Naive B cell (primary cell): ENCODE results near the gene IGFL3. TPM values are rescaled to one million over a fixed set of nuclear protein-coding genes. Genes with fewer than 3 reads are reported as not detected.

Experiments used
- ATAC-seq, 2 donors: fragments of 150-1000 bp; cut with Tn5 transposase; 2 replicates each; pipeline ENCODE4 v1.10.0; 2021; ENCODE audit warnings: low read depth in 2 of 2, mild to moderate bottlenecking in 2 of 2, moderate library complexity in 2 of 2
- DNase-seq: peaks from one replicate; pipeline ENCODE4 v3.0.0; 2022
- H3K27ac Mint-ChIP-seq, 6 donors: one replicate each; pipeline ENCODE4 v1.8.0; 2020 to 2022; ENCODE audit warnings: mild to moderate bottlenecking in 6 of 6, mixed read lengths in 6 of 6, moderate library complexity in 5 of 6, inconsistent platforms in 2 of 6
- H3K27me3 Mint-ChIP-seq, 3 donors: one replicate each; pipeline ENCODE4 v1.8.0; 2021 to 2022; ENCODE audit warnings: mixed read lengths in 3 of 3, mild to moderate bottlenecking in 1 of 3
- H3K36me3 Mint-ChIP-seq, 2 donors: one replicate each; pipeline ENCODE4 v1.8.0; 2020 to 2022; ENCODE audit warnings: mixed read lengths in 2 of 2, inconsistent platforms in 1 of 2, mild to moderate bottlenecking in 1 of 2
- H3K4me1 Mint-ChIP-seq, 3 donors: one replicate each; pipeline ENCODE4 v1.8.0; 2020 to 2022; ENCODE audit warnings: mixed read lengths in 3 of 3, inconsistent platforms in 1 of 3, mild to moderate bottlenecking in 1 of 3, moderate library complexity in 1 of 3
- H3K4me3 Mint-ChIP-seq, 8 donors: one replicate each; pipeline ENCODE4 v1.8.0; 2020 to 2022; ENCODE audit warnings: mild to moderate bottlenecking in 8 of 8, mixed read lengths in 8 of 8, moderate library complexity in 8 of 8, inconsistent platforms in 2 of 8
- H3K9me3 Mint-ChIP-seq, 7 donors: one replicate each; pipeline ENCODE4 v1.8.0; 2020 to 2022; ENCODE audit warnings: mixed read lengths in 7 of 7, mild to moderate bottlenecking in 5 of 7, inconsistent platforms in 2 of 7, moderate library complexity in 1 of 7
- polyA plus RNA-seq, 6 donors: library from polyadenylated mRNA; unstranded; fragments of 300-500 nt; fragmentation: Illumina TruSeq; gene quantifications; one replicate each; pipeline ENCODE4 v1.2.3, GENCODE V29; 2021; ENCODE audit warnings: low read depth in 6 of 6

The IGFL3 gene
- polyA plus RNA-seq, 6 donors from 2014 or later: not detected

GRCh38 chr19:46141421-46141820 is 16.9 kb upstream of the IGFL3 start:
- no peaks in the 10 kb centered on the region for H3K36me3 Mint-ChIP-seq
- H3K4me1 Mint-ChIP-seq: no peaks in the 10 kb centered on the region
- peak overlapping the region in 1 of 6 donors; percentile 1 for H3K27ac Mint-ChIP-seq
- peaks cover 33 to 61% (median 46%) of the 10 kb centered on the region in 3 donors for H3K27me3 Mint-ChIP-seq
- no peak overlapping the region for H3K4me3 Mint-ChIP-seq
- ATAC-seq (no peak), DNase-seq (no peak)
- no peaks in the 10 kb centered on the region for H3K9me3 Mint-ChIP-seq

GRCh38 chr19:46137915-46138473 is 13.5 kb upstream of the IGFL3 start:
- ATAC-seq: no peak
- DNase-seq: no peak
- H3K27ac Mint-ChIP-seq: no peak overlapping the region
- peak overlapping the region in 1 of 8 donors; percentile 81 for H3K4me3 Mint-ChIP-seq
- H3K9me3 Mint-ChIP-seq: no peaks in the 10 kb centered on the region
- no peaks in the 10 kb centered on the region for H3K36me3 Mint-ChIP-seq
- H3K4me1 Mint-ChIP-seq: no peaks in the 10 kb centered on the region
- peaks cover 43 to 60% (median 43%) of the 10 kb centered on the region in 3 donors for H3K27me3 Mint-ChIP-seq

GRCh38 chr19:46134527-46134926 is 10.0 kb upstream of the IGFL3 start:
- no peak for DNase-seq
- no peak overlapping the region for H3K27ac Mint-ChIP-seq
- H3K4me1 Mint-ChIP-seq: peaks cover 0 to 6% (median 0%) of the 10 kb centered on the region in 3 donors
- peaks cover 53 to 64% (median 53%) of the 10 kb centered on the region in 3 donors for H3K27me3 Mint-ChIP-seq
- no peak for ATAC-seq
- H3K9me3 Mint-ChIP-seq: peaks cover 0 to 2% (median 0%) of the 10 kb centered on the region in 7 donors
- H3K36me3 Mint-ChIP-seq: peaks cover 0 to 6% of the 10 kb centered on the region in 2 donors
- H3K4me3 Mint-ChIP-seq: no peak overlapping the region

GRCh38 chr19:46133777-46134241 is 9.3 kb upstream of the IGFL3 start:
- ATAC-seq (no peak), DNase-seq (no peak)

GRCh38 chr19:46133101-46133627 is 8.7 kb upstream of the IGFL3 start:
- DNase-seq (no peak), ATAC-seq (no peak)
- Mint-ChIP-seq H3K27me3 (peaks cover 57 to 69% (median 63%) of the 10 kb centered on the region in 3 donors), H3K36me3 (peaks cover 0 to 6% of the 10 kb centered on the region in 2 donors), H3K4me3 (no peak overlapping the region), H3K4me1 (peaks cover 0 to 6% (median 0%) of the 10 kb centered on the region in 3 donors), H3K9me3 (peaks cover 0 to 7% (median 0%) of the 10 kb centered on the region in 7 donors), H3K27ac (no peak overlapping the region)

More at GRCh38 chr19:46133777-46134241, 9.3 kb upstream of the IGFL3 start:
- Mint-ChIP-seq H3K9me3 (peaks cover 0 to 3% (median 0%) of the 10 kb centered on the region in 7 donors), H3K27ac (no peak overlapping the region), H3K27me3 (peaks cover 55 to 71% (median 60%) of the 10 kb centered on the region in 3 donors), H3K4me3 (no peak overlapping the region), H3K36me3 (peaks cover 0 to 6% of the 10 kb centered on the region in 2 donors), H3K4me1 (peaks cover 0 to 6% (median 0%) of the 10 kb centered on the region in 3 donors)

GRCh38 chr19:46132508-46133100 is 8.1 kb upstream of the IGFL3 start:
- Mint-ChIP-seq H3K27ac (no peak overlapping the region), H3K36me3 (peaks cover 0 to 6% of the 10 kb centered on the region in 2 donors), H3K27me3 (peaks cover 60 to 64% (median 63%) of the 10 kb centered on the region in 3 donors), H3K9me3 (peaks cover 0 to 7% (median 0%) of the 10 kb centered on the region in 7 donors), H3K4me3 (no peak overlapping the region), H3K4me1 (peaks cover 0 to 6% (median 0%) of the 10 kb centered on the region in 3 donors)
- ATAC-seq: no peak
- DNase-seq: no peak

- peaks cover 0 to 7% (median 0%) of the 10 kb centered on the region in 7 donors for H3K9me3 Mint-ChIP-seq
- peaks cover 0 to 6% of the 10 kb centered on the region in 2 donors for H3K36me3 Mint-ChIP-seq
- ATAC-seq (no peak), DNase-seq (no peak)
- no peak overlapping the region for H3K4me3 Mint-ChIP-seq
- no peak overlapping the region for H3K27ac Mint-ChIP-seq
- H3K27me3 Mint-ChIP-seq: peaks cover 59 to 70% (median 61%) of the 10 kb centered on the region in 3 donors
- H3K4me1 Mint-ChIP-seq: peaks cover 0 to 6% (median 0%) of the 10 kb centered on the region in 3 donors
Observed at GRCh38 chr19:46131485-46132143, 7.1 kb upstream of the IGFL3 start.

- no peak for DNase-seq
- no peak for ATAC-seq
- Mint-ChIP-seq H3K36me3 (no peaks in the 10 kb centered on the region), H3K27me3 (peaks cover 36 to 52% (median 48%) of the 10 kb centered on the region in 3 donors), H3K27ac (no peak overlapping the region), H3K4me1 (peaks cover 0 to 7% (median 0%) of the 10 kb centered on the region in 3 donors), H3K4me3 (no peak overlapping the region), H3K9me3 (peaks cover 0 to 7% (median 0%) of the 10 kb centered on the region in 7 donors)
Observed at GRCh38 chr19:46126086-46126580, 1.6 kb upstream of the IGFL3 start.

- DNase-seq: no peak
- H3K4me1 Mint-ChIP-seq: peaks cover 0 to 7% (median 0%) of the 10 kb centered on the region in 3 donors
- H3K36me3 Mint-ChIP-seq: no peaks in the 10 kb centered on the region
- peaks cover 40 to 55% (median 46%) of the 10 kb centered on the region in 3 donors for H3K27me3 Mint-ChIP-seq
- no peak overlapping the region for H3K27ac Mint-ChIP-seq
- H3K4me3 Mint-ChIP-seq: no peak overlapping the region
- ATAC-seq: peak in 1 of 2 donors; percentile 52
- H3K9me3 Mint-ChIP-seq: peaks cover 0 to 7% (median 0%) of the 10 kb centered on the region in 7 donors
Observed at GRCh38 chr19:46125447-46125846, 959 bp upstream of the IGFL3 start.

GRCh38 chr19:46118136-46118535 is 6.4 kb downstream of the IGFL3 start:
- H3K27ac Mint-ChIP-seq: no peak overlapping the region
- DNase-seq (no peak), ATAC-seq (no peak)
- no peaks in the 10 kb centered on the region for H3K4me1 Mint-ChIP-seq
- H3K9me3 Mint-ChIP-seq: peaks cover 0 to 5% (median 0%) of the 10 kb centered on the region in 7 donors
- no peaks in the 10 kb centered on the region for H3K36me3 Mint-ChIP-seq
- H3K4me3 Mint-ChIP-seq: no peak overlapping the region
- peaks cover 8 to 57% (median 55%) of the 10 kb centered on the region in 3 donors for H3K27me3 Mint-ChIP-seq

- no peak for DNase-seq
- Mint-ChIP-seq H3K9me3 (peaks cover 0 to 5% (median 0%) of the 10 kb centered on the region in 7 donors), H3K36me3 (no peaks in the 10 kb centered on the region), H3K4me1 (no peaks in the 10 kb centered on the region), H3K27me3 (peaks cover 15 to 59% (median 58%) of the 10 kb centered on the region in 3 donors), H3K4me3 (no peak overlapping the region), H3K27ac (no peak overlapping the region)
- no peak for ATAC-seq
Observed at GRCh38 chr19:46116121-46116520, 8.4 kb downstream of the IGFL3 start.

- no peak overlapping the region for H3K27ac Mint-ChIP-seq
- ATAC-seq (no peak), DNase-seq (no peak)
- H3K4me3 Mint-ChIP-seq: no peak overlapping the region
- H3K27me3 Mint-ChIP-seq: peaks cover 15 to 57% (median 55%) of the 10 kb centered on the region in 3 donors
- H3K4me1 Mint-ChIP-seq: no peaks in the 10 kb centered on the region
- peaks cover 0 to 5% (median 0%) of the 10 kb centered on the region in 7 donors for H3K9me3 Mint-ChIP-seq
- H3K36me3 Mint-ChIP-seq: no peaks in the 10 kb centered on the region
Observed at GRCh38 chr19:46115396-46116106, 8.9 kb downstream of the IGFL3 start.

- no peak for DNase-seq
- no peak for ATAC-seq
- H3K4me3 Mint-ChIP-seq: no peak overlapping the region
- no peaks in the 10 kb centered on the region for H3K36me3 Mint-ChIP-seq
- peaks cover 0 to 8% (median 1%) of the 10 kb centered on the region in 7 donors for H3K9me3 Mint-ChIP-seq
- peaks cover 18 to 45% (median 44%) of the 10 kb centered on the region in 3 donors for H3K27me3 Mint-ChIP-seq
- H3K4me1 Mint-ChIP-seq: no peaks in the 10 kb centered on the region
- no peak overlapping the region for H3K27ac Mint-ChIP-seq
Observed at GRCh38 chr19:46113726-46114125, 10.8 kb downstream of the IGFL3 start.
